PFSK-1 (cell line): ENCODE data around the gene SMIM24.

Source experiments
- FOXP2 ChIP-seq: optimal IDR thresholded peaks from 2 replicates; pipeline ENCODE3; 2011; ENCODE audit warnings: borderline replicate concordance, control low read depth, inconsistent platforms; ENCODE audit not compliant: insufficient read depth; ENCODE audit errors: extremely low read length, extremely low read depth
- POLR2AphosphoS5 ChIP-seq: IDR thresholded peaks from 2 replicates; pipeline ENCODE4 v1.6.1; 2012; ENCODE audit warnings: low read depth, mild to moderate bottlenecking, control low read depth, low read length, moderate library complexity
- SIN3A ChIP-seq: IDR thresholded peaks from 2 replicates; pipeline ENCODE4 v1.6.1; 2012; ENCODE audit warnings: mild to moderate bottlenecking, low read length, moderate library complexity, borderline replicate concordance; ENCODE audit not compliant: insufficient read depth
- TAF1 ChIP-seq: IDR thresholded peaks from 2 replicates; pipeline ENCODE4 v1.6.1; 2012; ENCODE audit warnings: low read length, control low read depth, borderline replicate concordance; ENCODE audit not compliant: insufficient read depth
- TF ChIP-seq, protein P1 (sequence below), 2 experiments: IDR thresholded peaks; 2 replicates each; pipeline versions ENCODE4 v1.6.1 to v1.8.0; 2011 to 2012; ENCODE audit warnings: low read depth in 2 of 2, low read length in 2 of 2, control low read depth in 1 of 2, inconsistent platforms in 1 of 2, mild to moderate bottlenecking in 1 of 2, moderate library complexity in 1 of 2; ENCODE audit not compliant: insufficient read depth in 1 of 2

The SMIM24 gene

DNA sequence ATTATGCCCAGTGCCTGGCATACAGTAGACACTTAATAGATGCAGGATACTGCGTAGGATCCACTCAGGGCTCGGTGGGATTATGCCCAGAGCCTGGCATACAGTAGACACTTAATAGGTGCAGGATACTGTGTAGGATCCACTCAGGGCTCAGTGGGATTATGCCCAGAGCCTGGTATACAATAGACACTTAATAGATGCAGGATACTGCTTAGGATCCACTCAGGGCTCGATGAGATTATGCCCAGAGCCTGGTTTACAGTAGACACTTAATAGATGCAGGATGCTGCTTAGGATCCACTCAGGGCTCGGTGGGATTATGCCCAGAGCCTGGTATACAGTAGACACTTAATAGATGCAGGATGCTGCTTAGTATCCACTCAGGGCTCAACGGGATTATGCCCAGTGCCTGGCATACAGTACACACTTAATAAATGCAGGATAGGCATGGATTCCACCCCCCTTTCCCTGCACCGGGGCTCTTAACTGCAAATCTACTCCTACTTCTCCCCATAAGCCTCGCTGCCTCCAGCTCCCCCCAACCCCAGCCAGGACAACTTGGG, 24.9 kb downstream of the SMIM24 start:
- TF ChIP-seq POLR2AphosphoS5 = no peak
- no peak for TF ChIP-seq SIN3A
- TF ChIP-seq, protein P1, sequence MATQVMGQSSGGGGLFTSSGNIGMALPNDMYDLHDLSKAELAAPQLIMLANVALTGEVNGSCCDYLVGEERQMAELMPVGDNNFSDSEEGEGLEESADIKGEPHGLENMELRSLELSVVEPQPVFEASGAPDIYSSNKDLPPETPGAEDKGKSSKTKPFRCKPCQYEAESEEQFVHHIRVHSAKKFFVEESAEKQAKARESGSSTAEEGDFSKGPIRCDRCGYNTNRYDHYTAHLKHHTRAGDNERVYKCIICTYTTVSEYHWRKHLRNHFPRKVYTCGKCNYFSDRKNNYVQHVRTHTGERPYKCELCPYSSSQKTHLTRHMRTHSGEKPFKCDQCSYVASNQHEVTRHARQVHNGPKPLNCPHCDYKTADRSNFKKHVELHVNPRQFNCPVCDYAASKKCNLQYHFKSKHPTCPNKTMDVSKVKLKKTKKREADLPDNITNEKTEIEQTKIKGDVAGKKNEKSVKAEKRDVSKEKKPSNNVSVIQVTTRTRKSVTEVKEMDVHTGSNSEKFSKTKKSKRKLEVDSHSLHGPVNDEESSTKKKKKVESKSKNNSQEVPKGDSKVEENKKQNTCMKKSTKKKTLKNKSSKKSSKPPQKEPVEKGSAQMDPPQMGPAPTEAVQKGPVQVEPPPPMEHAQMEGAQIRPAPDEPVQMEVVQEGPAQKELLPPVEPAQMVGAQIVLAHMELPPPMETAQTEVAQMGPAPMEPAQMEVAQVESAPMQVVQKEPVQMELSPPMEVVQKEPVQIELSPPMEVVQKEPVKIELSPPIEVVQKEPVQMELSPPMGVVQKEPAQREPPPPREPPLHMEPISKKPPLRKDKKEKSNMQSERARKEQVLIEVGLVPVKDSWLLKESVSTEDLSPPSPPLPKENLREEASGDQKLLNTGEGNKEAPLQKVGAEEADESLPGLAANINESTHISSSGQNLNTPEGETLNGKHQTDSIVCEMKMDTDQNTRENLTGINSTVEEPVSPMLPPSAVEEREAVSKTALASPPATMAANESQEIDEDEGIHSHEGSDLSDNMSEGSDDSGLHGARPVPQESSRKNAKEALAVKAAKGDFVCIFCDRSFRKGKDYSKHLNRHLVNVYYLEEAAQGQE (IDR thresholded peaks at IDR 0.05; ENCODE audit: insufficient read depth in 1 of 2, low read depth in 2 of 2, low read length in 2 of 2) = no peak

- TF ChIP-seq, protein P1 (IDR thresholded peaks at IDR 0.05; ENCODE audit: insufficient read depth in 1 of 2, low read depth in 2 of 2, low read length in 2 of 2) = no peak
- TF ChIP-seq TAF1 (no peak), SIN3A (no peak), POLR2AphosphoS5 (no peak), FOXP2 (no peak)
Measured at GRCh38 chr19:3454656-3455392, 25.5 kb downstream of the SMIM24 start.

DNA sequence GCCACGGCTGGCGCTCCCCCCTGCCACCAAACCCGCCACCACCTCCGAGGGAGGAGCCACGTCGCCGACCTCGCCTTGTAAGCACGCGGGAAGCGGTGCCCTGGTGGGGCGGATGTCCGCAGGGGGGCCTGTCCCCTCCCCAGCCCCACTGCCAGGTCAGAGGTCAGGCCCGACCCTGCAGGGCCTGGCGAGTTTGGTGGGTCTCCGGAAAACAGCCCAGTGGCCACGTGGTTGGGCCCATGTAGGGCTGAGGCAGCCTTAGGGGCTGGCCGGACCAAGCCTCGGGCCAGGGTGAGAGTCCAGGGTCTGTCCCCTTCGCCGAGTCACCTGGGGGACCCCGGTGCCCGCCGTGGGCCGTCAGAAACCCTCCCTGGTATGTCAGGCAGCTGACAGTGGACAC, 26.5 kb downstream of the SMIM24 start:
- TF ChIP-seq, protein P1 (IDR thresholded peaks at IDR 0.05; ENCODE audit: insufficient read depth in 1 of 2, low read depth in 2 of 2, low read length in 2 of 2) = no peak
- TF ChIP-seq TAF1 (no peak), FOXP2 (no peak), POLR2AphosphoS5 (no peak), SIN3A (no peak)

- TF ChIP-seq POLR2AphosphoS5 = no peak
- TF ChIP-seq TAF1 = no peak
- TF ChIP-seq, protein P1 (IDR thresholded peaks at IDR 0.05; ENCODE audit: insufficient read depth in 1 of 2, low read depth in 2 of 2, low read length in 2 of 2) = no peak
- no peak for TF ChIP-seq SIN3A
- no peak for TF ChIP-seq FOXP2
Measured at GRCh38 chr19:3452171-3452941, 28.0 kb downstream of the SMIM24 start.
